CD4-positive, CD25-positive, alpha-beta regulatory T cell (primary cell): Measurements from ENCODE around the gene ENGASE. TPM values are rescaled to one million over a fixed set of nuclear protein-coding genes. Genes with fewer than 3 reads are reported as not detected.

Experiments
- polyA plus RNA-seq, 4 donors: library from polyadenylated mRNA; unstranded; fragments of 300-500 nt; fragmentation: Illumina TruSeq; gene quantifications; one replicate each; pipeline ENCODE4 v1.2.3, GENCODE V29; 2021
- total RNA-seq: library from RNA; stranded (reverse); gene quantifications from one replicate; pipeline ENCODE4 v1.2.3, GENCODE V29; 2022

The ENGASE gene
- total and polyA plus RNA-seq, 5 donors from 2014 or later, result 1.1 to 91.9 (median 2.6) TPM

Other genes with a start within 250 kb of the ENGASE start
- gene USP36, start 234.0 kb upstream of the ENGASE start, total RNA-seq, result 407 TPM
- 10 to 100 TPM; 19.6 to 22.2 (median 21.2) TPM for gene USP36, start 234.0 kb upstream of the ENGASE start, polyA plus RNA-seq
- gene CEP295NL, start 171.6 kb upstream of the ENGASE start, total RNA-seq, result 1.6 TPM
- under 1 TPM in 2 of 4 donors, not detected in 2; 0.25 to 0.78 TPM for gene CEP295NL, start 171.6 kb upstream of the ENGASE start, polyA plus RNA-seq
- 6.5 TPM for gene TIMP2, start 149.4 kb upstream of the ENGASE start, total RNA-seq
- under 1 TPM in 3 of 4 donors, not detected in 1; 0.29 to 0.46 (median 0.35) TPM for gene TIMP2, start 149.4 kb upstream of the ENGASE start, polyA plus RNA-seq
- gene LGALS3BP, start 94.9 kb upstream of the ENGASE start, total RNA-seq, result 25.0 TPM
- 10 to 100 TPM; 23.4 to 43.5 (median 28.8) TPM for gene LGALS3BP, start 94.9 kb upstream of the ENGASE start, polyA plus RNA-seq
- gene CANT1, start 65.1 kb upstream of the ENGASE start, total RNA-seq, result 49.6 TPM
- gene CANT1, start 65.1 kb upstream of the ENGASE start, polyA plus RNA-seq, result 10 to 100 TPM in 1 of 4 donors, 1 to 10 TPM in 3; 8.5 to 11.7 (median 9.6) TPM
- not detected for gene C1QTNF1, start 50.7 kb upstream of the ENGASE start, total RNA-seq
- not detected for gene C1QTNF1, start 50.7 kb upstream of the ENGASE start, polyA plus RNA-seq